Measurements from ENCODE around the gene IKZF3. TPM values are rescaled to one million over a fixed set of nuclear protein-coding genes. Genes with fewer than 3 reads are reported as not detected.
"Not testable (repeated sequence)": the region's sequence is repeated elsewhere in the genome, so short reads cannot be mapped to it uniquely, and the experiment has no call there.

Gene IKZF3
- total RNA-seq, 1 experiment from 2014 or later: 0.08 TPM

GRCh38 chr17:39866013-39866730, 2.1 kb upstream of the IKZF3 start:
- in situ Hi-C loops (cut with HindIII; ENCODE audit: low pct_unique_long_range_greater_than_20kb, low sequenced_read_pairs): no loop called here
- no peak for DNase-seq (ENCODE audit: low read depth, low spot score)

GRCh38 chr17:39863244-39863917, 731 bp downstream of the IKZF3 start:
- no peak for DNase-seq (ENCODE audit: low read depth, low spot score)
- in situ Hi-C loops (cut with HindIII; ENCODE audit: low pct_unique_long_range_greater_than_20kb, low sequenced_read_pairs): no loop called here

GRCh38 chr17:39861235-39861634, 2.9 kb downstream of the IKZF3 start:
- DNase-seq (ENCODE audit: low read depth, low spot score): no peak
- in situ Hi-C loops (cut with HindIII; ENCODE audit: low pct_unique_long_range_greater_than_20kb, low sequenced_read_pairs): no loop called here

- in situ Hi-C loops (cut with HindIII; ENCODE audit: low pct_unique_long_range_greater_than_20kb, low sequenced_read_pairs); DNase-seq (ENCODE audit: low read depth, low spot score): not testable (repeated sequence)
Measured at GRCh38 chr17:39855911-39856649, 8.0 kb downstream of the IKZF3 start.

GRCh38 chr17:39854909-39855308, 9.2 kb downstream of the IKZF3 start:
- in situ Hi-C loops (cut with HindIII; ENCODE audit: low pct_unique_long_range_greater_than_20kb, low sequenced_read_pairs): no loop called here
- DNase-seq (ENCODE audit: low read depth, low spot score): no peak

- in situ Hi-C loops (cut with HindIII; ENCODE audit: low pct_unique_long_range_greater_than_20kb, low sequenced_read_pairs): no loop called here
- DNase-seq (ENCODE audit: low read depth, low spot score): no peak
Measured at GRCh38 chr17:39852239-39852638, 11.9 kb downstream of the IKZF3 start.

GRCh38 chr17:39850186-39850585, 13.9 kb downstream of the IKZF3 start:
- in situ Hi-C loops (cut with HindIII; ENCODE audit: low pct_unique_long_range_greater_than_20kb, low sequenced_read_pairs); DNase-seq (ENCODE audit: low read depth, low spot score): not testable (repeated sequence)

- no peak for DNase-seq (ENCODE audit: low read depth, low spot score)
- in situ Hi-C loops (cut with HindIII; ENCODE audit: low pct_unique_long_range_greater_than_20kb, low sequenced_read_pairs): no loop called here
Measured at GRCh38 chr17:39848600-39848999, 15.5 kb downstream of the IKZF3 start.

- in situ Hi-C loops (cut with HindIII; ENCODE audit: low pct_unique_long_range_greater_than_20kb, low sequenced_read_pairs): no loop called here
- DNase-seq (ENCODE audit: low read depth, low spot score): no peak
Measured at GRCh38 chr17:39846205-39846604, 17.9 kb downstream of the IKZF3 start.

GRCh38 chr17:39845052-39845846, 18.9 kb downstream of the IKZF3 start:
- DNase-seq (ENCODE audit: low read depth, low spot score): peak; percentile 94
- in situ Hi-C loops (cut with HindIII; ENCODE audit: low pct_unique_long_range_greater_than_20kb, low sequenced_read_pairs): no loop called here

GRCh38 chr17:39841134-39841683, 22.9 kb downstream of the IKZF3 start:
- in situ Hi-C loops (cut with HindIII; ENCODE audit: low pct_unique_long_range_greater_than_20kb, low sequenced_read_pairs): no loop called here
- DNase-seq (ENCODE audit: low read depth, low spot score): no peak

- in situ Hi-C loops (cut with HindIII; ENCODE audit: low pct_unique_long_range_greater_than_20kb, low sequenced_read_pairs): no loop called here
- no peak for DNase-seq (ENCODE audit: low read depth, low spot score)
Measured at GRCh38 chr17:39838784-39839183, 25.3 kb downstream of the IKZF3 start.

- no peak for DNase-seq (ENCODE audit: low read depth, low spot score)
- in situ Hi-C loops (cut with HindIII; ENCODE audit: low pct_unique_long_range_greater_than_20kb, low sequenced_read_pairs): no loop called here
Measured at GRCh38 chr17:39838057-39838456, 26.1 kb downstream of the IKZF3 start.

- in situ Hi-C loops (cut with HindIII; ENCODE audit: low pct_unique_long_range_greater_than_20kb, low sequenced_read_pairs): no loop called here
- DNase-seq (ENCODE audit: low read depth, low spot score): no peak
Measured at GRCh38 chr17:39836117-39836516, 28.0 kb downstream of the IKZF3 start.

GRCh38 chr17:39835038-39835786, 28.9 kb downstream of the IKZF3 start:
- in situ Hi-C loops (cut with HindIII; ENCODE audit: low pct_unique_long_range_greater_than_20kb, low sequenced_read_pairs): no loop called here
- DNase-seq (ENCODE audit: low read depth, low spot score): no peak

- in situ Hi-C loops (cut with HindIII; ENCODE audit: low pct_unique_long_range_greater_than_20kb, low sequenced_read_pairs): no loop called here
Measured at GRCh38 chr17:39834017-39834416, 30.1 kb downstream of the IKZF3 start.

GRCh38 chr17:39831588-39831987, 32.5 kb downstream of the IKZF3 start:
- DNase-seq (ENCODE audit: low read depth, low spot score): no peak
- in situ Hi-C loops (cut with HindIII; ENCODE audit: low pct_unique_long_range_greater_than_20kb, low sequenced_read_pairs): no loop called here

More at GRCh38 chr17:39834017-39834416, 30.1 kb downstream of the IKZF3 start:
- no peak for DNase-seq (ENCODE audit: low read depth, low spot score)
